A549 (cell line): ENCODE data around the gene UBTD2. TPM values are rescaled to one million over a fixed set of nuclear protein-coding genes. Genes with fewer than 3 reads are reported as not detected.

ENCODE experiments used
- ATAC-seq, 2 experiments: fragments of 200-7000 bp in 1 of 2; fragments of >200 bp in 1 of 2; cut with Nextera tagmentation in 1 of 2; cut with Tn5 transposase in 1 of 2; 3 replicates each; pipeline versions ENCODE4 v1.8.0 to v1.9.1; 2018 to 2020; ENCODE audit warnings: mild to moderate bottlenecking in 1 of 2, moderate library complexity in 1 of 2
- CTCF ChIA-PET: fragments of 300-600 bp; sonication (Branson Sonifier 250); formaldehyde crosslinking; extraction: SDS; loops from one replicate; lab custom pipeline; 2021; ENCODE audit warnings: antibody characterized with exemption, inconsistent platforms; lab: Yijun Ruan, JAX
- POLR2A ChIA-PET: fragments of 350-600 bp; formaldehyde crosslinking; extraction: SDS; loops from one replicate; lab custom pipeline; 2021; ENCODE audit warnings: antibody characterized with exemption, inconsistent platforms; lab: Yijun Ruan, JAX
- DNase-seq, 2 experiments: peaks; one replicate each; pipeline versions ENCODE4 v3.0.0 to v3.0.0-alpha.2; 2011 to 2016; ENCODE audit warnings: low read depth in 1 of 2, low spot score in 1 of 2
- FAIRE-seq: peaks from 2 replicates; lab custom pipeline; 2011; peaks lifted over from hg19 to GRCh38; lab: Jason Lieb, UNC
- H3K27ac ChIP-seq, 2 experiments: fragments of >200 bp; sonication (Bioruptor Twin); formaldehyde crosslinking; 3 replicates each; pipeline ENCODE4 v1.5.1; 2016 to 2017
- H3K4me1 ChIP-seq: fragments of >200 bp; sonication (Bioruptor Twin); formaldehyde crosslinking; 3 replicates; pipeline ENCODE4 v1.6.1; 2016
- H3K4me2 ChIP-seq: fragments of >200 bp; sonication (Bioruptor Twin); formaldehyde crosslinking; 3 replicates; pipeline ENCODE4 v1.6.1; 2016
- H3K4me3 ChIP-seq: fragments of >200 bp; sonication (Bioruptor Twin); formaldehyde crosslinking; 3 replicates; pipeline ENCODE4 v1.5.1; 2016
- H3K9me3 ChIP-seq: fragments of >200 bp; sonication (Bioruptor Twin); formaldehyde crosslinking; 3 replicates; pipeline ENCODE4 v1.6.1; 2016
- CHD2 ChIP-seq: fragments of 150-350 bp; IDR thresholded peaks from 2 replicates; pipeline ENCODE4 v1.6.1; 2014; ENCODE audit warnings: low read length; ENCODE audit not compliant: partially characterized antibody
- EHF ChIP-seq: fragments of 250-450 bp; sonication (Bioruptor Pico); IDR thresholded peaks from 2 replicates; pipeline ENCODE4 v1.5.0; 2020; ENCODE audit warnings: mild to moderate bottlenecking
- GATA3 ChIP-seq: IDR thresholded peaks from 2 replicates; pipeline ENCODE4 v1.6.1; 2012; ENCODE audit warnings: borderline replicate concordance
- HDAC2 ChIP-seq: fragments of 200-600 bp; sonication (generic); IDR thresholded peaks from 2 replicates; pipeline ENCODE4 v1.6.1; 2016
- HOXB13 ChIP-seq: fragments of 250-450 bp; sonication (Bioruptor Pico); IDR thresholded peaks from 2 replicates; pipeline ENCODE4 v1.5.0; 2020; ENCODE audit warnings: low read depth, mild to moderate bottlenecking, moderate library complexity
- KDM5A ChIP-seq: fragments of 200-600 bp; sonication (generic); IDR thresholded peaks from 2 replicates; pipeline ENCODE4 v1.6.1; 2016; ENCODE audit warnings: antibody characterized with exemption, mild to moderate bottlenecking
- NFE2L2 ChIP-seq: fragments of 150-350 bp; conservative IDR thresholded peaks from 2 replicates; pipeline ENCODE4 v1.6.1; 2014; ENCODE audit warnings: low read length
- NR3C1 ChIP-seq: fragments of >200 bp; sonication (Bioruptor Twin); formaldehyde crosslinking; IDR thresholded peaks from 3 replicates; pipeline ENCODE4 v1.6.1; 2017
- POLR2A ChIP-seq: IDR thresholded peaks from 2 replicates; pipeline ENCODE4 v1.6.1; 2012; ENCODE audit warnings: mild to moderate bottlenecking, low read length
- RCOR1 ChIP-seq: fragments of 150-350 bp; IDR thresholded peaks from 2 replicates; pipeline ENCODE4 v1.6.1; 2014; ENCODE audit warnings: antibody characterized with exemption, low read length, low read depth
- TFCP2L1 ChIP-seq: fragments of 250-450 bp; sonication (Bioruptor Pico); IDR thresholded peaks from 2 replicates; pipeline ENCODE4 v1.5.0; 2021; ENCODE audit warnings: mild to moderate bottlenecking
- TP53 ChIP-seq: fragments of 250-450 bp; sonication (Bioruptor Pico); IDR thresholded peaks from 2 replicates; pipeline ENCODE4 v1.5.0; 2021; ENCODE audit warnings: mild to moderate bottlenecking, moderate library complexity
- ZFP36 ChIP-seq: fragments of 450-650 bp; IDR thresholded peaks from 2 replicates; pipeline ENCODE4 v1.6.1; 2014; ENCODE audit warnings: borderline replicate concordance; ENCODE audit not compliant: partially characterized antibody
- WGBS: methylation state at CpG from one replicate; pipeline ENCODE4 v1.1.6; 2017; ENCODE audit errors: missing lambda C conversion rate; 5-methylcytosine and 5-hydroxymethylcytosine counted together
- polyA plus RNA-seq, 4 experiments: library from polyadenylated mRNA; depleted of rRNA in 3 of 4; stranded (reverse); fragments of >200 nt; fragmentation: RNase III in 1 of 4; extraction: RNeasy Plus Mini Kit Qiagen cat#74134 plus additional on column Dnase treatment in 1 of 4; gene quantifications; 2 replicates in 3 of 4; 3 replicates in 1 of 4; pipeline ENCODE4 v1.2.3, GENCODE V29; 2011 to 2017
- TF ChIP-seq, protein P1 (sequence below): fragments of 250-450 bp; sonication (Bioruptor Pico); IDR thresholded peaks from 2 replicates; pipeline ENCODE4 v1.5.0; 2021; ENCODE audit warnings: mild to moderate bottlenecking, moderate library complexity, borderline replicate concordance
- TF ChIP-seq, protein P2 (sequence below): fragments of >200 bp; sonication (Bioruptor Twin); formaldehyde crosslinking; IDR thresholded peaks from 3 replicates; pipeline ENCODE4 v1.6.1; 2016
- TF ChIP-seq, protein P3 (sequence below): IDR thresholded peaks from 2 replicates; pipeline ENCODE4 v1.6.1; 2012; ENCODE audit warnings: low read depth, borderline replicate concordance
- TF ChIP-seq, protein P4 (sequence below): fragments of 250-450 bp; sonication (Bioruptor Pico); IDR thresholded peaks from 2 replicates; pipeline ENCODE4 v1.5.0; 2020; ENCODE audit warnings: low read depth, mild to moderate bottlenecking, moderate library complexity
- TF ChIP-seq, protein P5 (sequence below): fragments of 450-650 bp; IDR thresholded peaks from 2 replicates; pipeline ENCODE4 v1.6.1; 2014; ENCODE audit warnings: antibody characterized with exemption
- TF ChIP-seq, protein P6 (sequence below): fragments of >200 bp; sonication (Bioruptor Twin); formaldehyde crosslinking; IDR thresholded peaks from 3 replicates; pipeline ENCODE4 v1.5.1; 2016
- TF ChIP-seq, protein P7 (sequence below): fragments of 150-350 bp; IDR thresholded peaks from 2 replicates; pipeline ENCODE4 v1.6.1; 2014; ENCODE audit warnings: low read depth, mild to moderate bottlenecking, low read length
- TF ChIP-seq, protein P8 (sequence below): IDR thresholded peaks from 2 replicates; pipeline ENCODE4 v1.6.1; 2012

UBTD2 gene
- polyA plus RNA-seq, 2 of the 4 experiments (the other 2 are of a cell fraction) = 16.4 to 20.9 TPM

DNA sequence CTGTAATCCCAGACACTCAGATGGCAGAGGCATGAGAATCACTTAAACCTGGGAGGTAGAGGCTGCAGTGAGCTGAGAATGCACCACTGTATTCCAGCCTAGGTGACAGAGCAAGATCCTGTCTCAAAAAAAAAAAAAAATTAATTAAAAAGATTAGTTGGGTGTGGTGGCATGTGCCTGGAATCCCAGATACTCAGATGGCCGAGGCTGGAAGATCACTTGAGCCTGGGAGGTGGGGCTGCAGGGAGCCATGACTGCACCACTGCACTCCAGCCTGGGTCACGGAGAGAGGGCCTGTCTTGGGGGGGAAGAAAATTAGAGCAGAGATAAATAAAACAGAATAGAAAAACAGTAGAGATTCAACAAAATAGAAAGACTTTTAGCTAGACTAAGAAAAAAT lies 34.9 kb downstream of the UBTD2 start:
- POLR2A ChIA-PET = interaction anchor here (0.7 kb wide), 1 partner anchor 176 kb away, joined by 8 read pairs; no protein-coding TSS in a partner anchor
- ATAC-seq (no peak), DNase-seq (no peak)
- H3K4me2 ChIP-seq = no peak overlapping the region
- no peaks in the 10 kb centered on the region for H3K9me3 ChIP-seq
- TF ChIP-seq POLR2A (no peak), NR3C1 (no peak), GATA3 (no peak)
- TF ChIP-seq, all 56 proteins: peak for 0
- Histone ChIP-seq H3K4me1 (0 out of 3 replicates have a peak, but pooled peaks cover 5% of the 10 kb centered on the region), H3K4me3 (no peak overlapping the region), H3K27ac (no peak overlapping the region)
- 82% methylated on average over 2 of the region's 2 CpGs for WGBS
- FAIRE-seq = no peak
- CTCF ChIA-PET = no interaction called here

DNA sequence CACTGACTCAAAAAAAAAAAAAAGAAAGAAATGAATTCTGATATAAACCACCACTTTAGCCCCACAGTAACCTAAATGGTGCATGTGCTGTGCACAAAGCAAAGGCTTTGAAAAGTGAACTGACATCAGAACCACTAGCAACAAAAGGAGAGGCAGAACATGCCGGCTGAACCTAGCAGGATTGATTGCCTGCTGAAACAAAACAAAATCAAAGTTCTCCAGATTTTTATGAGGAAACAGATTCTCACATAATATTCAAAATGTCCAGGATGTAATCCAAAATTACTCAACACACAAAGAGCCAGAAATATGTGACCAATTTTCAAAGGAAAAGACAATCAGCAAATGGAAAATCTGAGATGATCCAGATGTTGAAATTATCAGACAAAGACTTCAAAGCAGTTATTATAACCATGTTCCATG lies 37.9 kb downstream of the UBTD2 start:
- DNase-seq = no peak
- CTCF ChIA-PET = interaction anchor here (2.0 kb wide), 1 partner anchor 37 kb away, joined by 6 read pairs; no protein-coding TSS in a partner anchor

DNA sequence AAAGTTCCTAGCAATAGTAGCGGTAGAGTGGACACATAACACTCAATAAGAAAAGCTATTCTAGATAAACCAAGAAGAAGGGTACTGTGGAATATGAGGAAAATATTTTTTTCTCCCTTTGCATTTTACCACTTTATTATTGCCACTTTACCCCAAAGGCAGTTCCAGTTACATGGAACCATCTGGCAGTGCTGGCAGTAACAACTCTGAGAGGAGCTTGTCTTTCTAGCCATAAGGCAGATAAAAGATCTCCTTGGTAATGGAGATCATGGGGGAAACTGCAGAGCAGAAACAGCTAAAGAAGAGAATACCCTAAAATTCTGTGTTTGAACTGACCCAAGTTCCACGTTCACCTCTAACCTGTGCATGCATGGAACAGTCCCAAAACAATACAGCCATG lies 38.5 kb downstream of the UBTD2 start:
- Histone ChIP-seq H3K4me2 (no peak overlapping the region), H3K27ac (no peak overlapping the region), H3K4me3 (no peak overlapping the region), H3K4me1 (0 out of 3 replicates have a peak, but pooled peaks cover 5% of the 10 kb centered on the region), H3K9me3 (no peaks in the 10 kb centered on the region)
- WGBS = 86% methylated on average over 2 of the region's 2 CpGs
- FAIRE-seq (no peak), DNase-seq (no peak), ATAC-seq (no peak)
- ChIA-PET CTCF (interaction anchor here (2.0 kb wide), 1 partner anchor 37 kb away, joined by 6 read pairs; no protein-coding TSS in a partner anchor), POLR2A (no interaction called here)
- TF ChIP-seq, protein P1, sequence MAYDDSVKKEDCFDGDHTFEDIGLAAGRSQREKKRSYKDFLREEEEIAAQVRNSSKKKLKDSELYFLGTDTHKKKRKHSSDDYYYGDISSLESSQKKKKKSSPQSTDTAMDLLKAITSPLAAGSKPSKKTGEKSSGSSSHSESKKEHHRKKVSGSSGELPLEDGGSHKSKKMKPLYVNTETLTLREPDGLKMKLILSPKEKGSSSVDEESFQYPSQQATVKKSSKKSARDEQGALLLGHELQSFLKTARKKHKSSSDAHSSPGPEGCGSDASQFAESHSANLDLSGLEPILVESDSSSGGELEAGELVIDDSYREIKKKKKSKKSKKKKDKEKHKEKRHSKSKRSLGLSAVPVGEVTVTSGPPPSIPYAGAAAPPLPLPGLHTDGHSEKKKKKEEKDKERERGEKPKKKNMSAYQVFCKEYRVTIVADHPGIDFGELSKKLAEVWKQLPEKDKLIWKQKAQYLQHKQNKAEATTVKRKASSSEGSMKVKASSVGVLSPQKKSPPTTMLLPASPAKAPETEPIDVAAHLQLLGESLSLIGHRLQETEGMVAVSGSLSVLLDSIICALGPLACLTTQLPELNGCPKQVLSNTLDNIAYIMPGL (CRISPR knock-in tag) = no peak
- TF ChIP-seq HOXB13 (CRISPR knock-in tag) (no peak), CHD2 (no peak), RCOR1 (no peak), TP53 (CRISPR knock-in tag) (no peak), ZFP36 (no peak)
- TF ChIP-seq, protein P2, sequence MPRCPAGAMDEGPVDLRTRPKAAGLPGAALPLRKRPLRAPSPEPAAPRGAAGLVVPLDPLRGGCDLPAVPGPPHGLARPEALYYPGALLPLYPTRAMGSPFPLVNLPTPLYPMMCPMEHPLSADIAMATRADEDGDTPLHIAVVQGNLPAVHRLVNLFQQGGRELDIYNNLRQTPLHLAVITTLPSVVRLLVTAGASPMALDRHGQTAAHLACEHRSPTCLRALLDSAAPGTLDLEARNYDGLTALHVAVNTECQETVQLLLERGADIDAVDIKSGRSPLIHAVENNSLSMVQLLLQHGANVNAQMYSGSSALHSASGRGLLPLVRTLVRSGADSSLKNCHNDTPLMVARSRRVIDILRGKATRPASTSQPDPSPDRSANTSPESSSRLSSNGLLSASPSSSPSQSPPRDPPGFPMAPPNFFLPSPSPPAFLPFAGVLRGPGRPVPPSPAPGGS = no peak

More for the DNA sequence above, 37.9 kb downstream of the UBTD2 start:
- ATAC-seq = no peak
- WGBS = 87% methylated on average over 1 of the region's 1 CpG
- 0 out of 3 replicates have a peak, but pooled peaks cover 5% of the 10 kb centered on the region for H3K4me1 ChIP-seq
- H3K4me3 ChIP-seq = no peak overlapping the region
- FAIRE-seq = no peak
- TF ChIP-seq EHF (no peak), NFE2L2 (no peak), TFCP2L1 (CRISPR knock-in tag) (no peak), HDAC2 (no peak), KDM5A (no peak)
- TF ChIP-seq, protein P3, sequence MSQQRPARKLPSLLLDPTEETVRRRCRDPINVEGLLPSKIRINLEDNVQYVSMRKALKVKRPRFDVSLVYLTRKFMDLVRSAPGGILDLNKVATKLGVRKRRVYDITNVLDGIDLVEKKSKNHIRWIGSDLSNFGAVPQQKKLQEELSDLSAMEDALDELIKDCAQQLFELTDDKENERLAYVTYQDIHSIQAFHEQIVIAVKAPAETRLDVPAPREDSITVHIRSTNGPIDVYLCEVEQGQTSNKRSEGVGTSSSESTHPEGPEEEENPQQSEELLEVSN = no peak
- TF ChIP-seq, protein P4, sequence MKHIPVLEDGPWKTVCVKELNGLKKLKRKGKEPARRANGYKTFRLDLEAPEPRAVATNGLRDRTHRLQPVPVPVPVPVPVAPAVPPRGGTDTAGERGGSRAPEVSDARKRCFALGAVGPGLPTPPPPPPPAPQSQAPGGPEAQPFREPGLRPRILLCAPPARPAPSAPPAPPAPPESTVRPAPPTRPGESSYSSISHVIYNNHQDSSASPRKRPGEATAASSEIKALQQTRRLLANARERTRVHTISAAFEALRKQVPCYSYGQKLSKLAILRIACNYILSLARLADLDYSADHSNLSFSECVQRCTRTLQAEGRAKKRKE (CRISPR knock-in tag) = no peak
- TF ChIP-seq, protein P5, sequence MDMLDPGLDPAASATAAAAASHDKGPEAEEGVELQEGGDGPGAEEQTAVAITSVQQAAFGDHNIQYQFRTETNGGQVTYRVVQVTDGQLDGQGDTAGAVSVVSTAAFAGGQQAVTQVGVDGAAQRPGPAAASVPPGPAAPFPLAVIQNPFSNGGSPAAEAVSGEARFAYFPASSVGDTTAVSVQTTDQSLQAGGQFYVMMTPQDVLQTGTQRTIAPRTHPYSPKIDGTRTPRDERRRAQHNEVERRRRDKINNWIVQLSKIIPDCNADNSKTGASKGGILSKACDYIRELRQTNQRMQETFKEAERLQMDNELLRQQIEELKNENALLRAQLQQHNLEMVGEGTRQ = no peak
- TF ChIP-seq, protein P6, sequence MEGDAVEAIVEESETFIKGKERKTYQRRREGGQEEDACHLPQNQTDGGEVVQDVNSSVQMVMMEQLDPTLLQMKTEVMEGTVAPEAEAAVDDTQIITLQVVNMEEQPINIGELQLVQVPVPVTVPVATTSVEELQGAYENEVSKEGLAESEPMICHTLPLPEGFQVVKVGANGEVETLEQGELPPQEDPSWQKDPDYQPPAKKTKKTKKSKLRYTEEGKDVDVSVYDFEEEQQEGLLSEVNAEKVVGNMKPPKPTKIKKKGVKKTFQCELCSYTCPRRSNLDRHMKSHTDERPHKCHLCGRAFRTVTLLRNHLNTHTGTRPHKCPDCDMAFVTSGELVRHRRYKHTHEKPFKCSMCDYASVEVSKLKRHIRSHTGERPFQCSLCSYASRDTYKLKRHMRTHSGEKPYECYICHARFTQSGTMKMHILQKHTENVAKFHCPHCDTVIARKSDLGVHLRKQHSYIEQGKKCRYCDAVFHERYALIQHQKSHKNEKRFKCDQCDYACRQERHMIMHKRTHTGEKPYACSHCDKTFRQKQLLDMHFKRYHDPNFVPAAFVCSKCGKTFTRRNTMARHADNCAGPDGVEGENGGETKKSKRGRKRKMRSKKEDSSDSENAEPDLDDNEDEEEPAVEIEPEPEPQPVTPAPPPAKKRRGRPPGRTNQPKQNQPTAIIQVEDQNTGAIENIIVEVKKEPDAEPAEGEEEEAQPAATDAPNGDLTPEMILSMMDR = no peak
- TF ChIP-seq, protein P7, sequence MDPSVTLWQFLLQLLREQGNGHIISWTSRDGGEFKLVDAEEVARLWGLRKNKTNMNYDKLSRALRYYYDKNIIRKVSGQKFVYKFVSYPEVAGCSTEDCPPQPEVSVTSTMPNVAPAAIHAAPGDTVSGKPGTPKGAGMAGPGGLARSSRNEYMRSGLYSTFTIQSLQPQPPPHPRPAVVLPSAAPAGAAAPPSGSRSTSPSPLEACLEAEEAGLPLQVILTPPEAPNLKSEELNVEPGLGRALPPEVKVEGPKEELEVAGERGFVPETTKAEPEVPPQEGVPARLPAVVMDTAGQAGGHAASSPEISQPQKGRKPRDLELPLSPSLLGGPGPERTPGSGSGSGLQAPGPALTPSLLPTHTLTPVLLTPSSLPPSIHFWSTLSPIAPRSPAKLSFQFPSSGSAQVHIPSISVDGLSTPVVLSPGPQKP = no peak
- TF ChIP-seq, protein P8, sequence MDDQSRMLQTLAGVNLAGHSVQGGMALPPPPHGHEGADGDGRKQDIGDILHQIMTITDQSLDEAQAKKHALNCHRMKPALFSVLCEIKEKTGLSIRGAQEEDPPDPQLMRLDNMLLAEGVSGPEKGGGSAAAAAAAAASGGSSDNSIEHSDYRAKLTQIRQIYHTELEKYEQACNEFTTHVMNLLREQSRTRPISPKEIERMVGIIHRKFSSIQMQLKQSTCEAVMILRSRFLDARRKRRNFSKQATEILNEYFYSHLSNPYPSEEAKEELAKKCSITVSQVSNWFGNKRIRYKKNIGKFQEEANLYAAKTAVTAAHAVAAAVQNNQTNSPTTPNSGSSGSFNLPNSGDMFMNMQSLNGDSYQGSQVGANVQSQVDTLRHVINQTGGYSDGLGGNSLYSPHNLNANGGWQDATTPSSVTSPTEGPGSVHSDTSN = no peak
- no peaks in the 10 kb centered on the region for H3K9me3 ChIP-seq
- no peak overlapping the region for H3K27ac ChIP-seq
- POLR2A ChIA-PET = no interaction called here
- H3K4me2 ChIP-seq = no peak overlapping the region
